Small intestine (tissue), 7 donors: ENCODE results near the gene MORN1. TPM values are rescaled to one million over a fixed set of nuclear protein-coding genes. Genes with fewer than 3 reads are reported as not detected.

Source experiments
- DNase-seq, 2 donors: peaks; one replicate each; pipeline versions ENCODE4 v3.0.0 to v3.0.0-alpha.2; 2013
- FAIRE-seq: peaks from 2 replicates; lab custom pipeline; 2012; peaks lifted over from hg19 to GRCh38; lab: Jason Lieb, UNC
- H3K27ac ChIP-seq, 3 donors: one replicate each; pipeline ENCODE4 v1.5.1; 2013; ENCODE audit warnings: low read length in 2 of 3, mild to moderate bottlenecking in 2 of 3, control low read depth in 1 of 3, inconsistent platforms in 1 of 3, low read depth in 1 of 3, moderate library complexity in 1 of 3
- H3K27me3 ChIP-seq, 3 donors: one replicate each; pipeline ENCODE4 v1.6.1; 2013; ENCODE audit warnings: low read length in 3 of 3, inconsistent platforms in 1 of 3; ENCODE audit not compliant: control insufficient read depth in 3 of 3, insufficient read depth in 3 of 3
- H3K36me3 ChIP-seq, 3 donors: one replicate each; pipeline ENCODE4 v1.6.1; 2013; ENCODE audit warnings: low read length in 3 of 3, inconsistent platforms in 1 of 3, low read depth in 1 of 3, mild to moderate bottlenecking in 1 of 3, moderate library complexity in 1 of 3; ENCODE audit not compliant: control insufficient read depth in 3 of 3, insufficient read depth in 2 of 3
- H3K4me1 ChIP-seq, 3 donors: one replicate each; pipeline ENCODE4 v1.6.1; 2013; ENCODE audit warnings: low read length in 2 of 3, inconsistent platforms in 1 of 3, low read depth in 1 of 3, mild to moderate bottlenecking in 1 of 3, moderate library complexity in 1 of 3; ENCODE audit not compliant: control insufficient read depth in 3 of 3, insufficient read depth in 2 of 3
- H3K4me3 ChIP-seq, 3 donors: one replicate each; pipeline ENCODE4 v1.5.1; 2013; ENCODE audit warnings: low read length in 3 of 3, control low read depth in 1 of 3, inconsistent platforms in 1 of 3, low read depth in 1 of 3, mild to moderate bottlenecking in 1 of 3, moderate library complexity in 1 of 3
- H3K9me3 ChIP-seq, 2 donors: one replicate each; pipeline ENCODE4 v1.6.1; 2013; ENCODE audit warnings: low read depth in 1 of 2, low read length in 1 of 2; ENCODE audit not compliant: control insufficient read depth in 2 of 2, insufficient read depth in 1 of 2
- WGBS, 3 donors: extraction: QIAGEN DNeasy Blood & Tissue Kit; methylation state at CpG; one replicate each; pipeline ENCODE4 v1.1.7; 2013; 5-methylcytosine and 5-hydroxymethylcytosine counted together
- polyA plus RNA-seq, 4 donors: library from polyadenylated mRNA; stranded (reverse) in 3 of 4; unstranded in 1 of 4; fragments of 200-250 nt in 3 of 4; fragments of 120-200 nt in 1 of 4; gene quantifications; one replicate each; pipeline versions ENCODE4 v1.2.1 to v1.2.3, GENCODE V29; 2013
- donor health status: healthy with polysubstance abuse.
- donor health status: control.
- donor health status: control.
- donor health status: Bipolar disorder and iron deficiency.
- donor health status: healthy.

MORN1 gene
- polyA plus RNA-seq, 4 donors, result 1.1 to 10.6 (median 2.8) TPM

GRCh38 chr1:2272686-2273400 is 118.5 kb downstream of the MORN1 start:
- no peaks in the 10 kb centered on the region for H3K27me3 ChIP-seq
- DNase-seq (no peak), FAIRE-seq (no peak)
- H3K4me3 ChIP-seq, result no peak overlapping the region
- 53 to 60% (median 59%) methylated on average over 28 of the region's 28 CpGs for WGBS, 3 donors
- peaks cover 0 to 48% (median 0%) of the 10 kb centered on the region in 3 donors for H3K36me3 ChIP-seq
- H3K4me1 ChIP-seq, result peaks cover 6 to 79% (median 37%) of the 10 kb centered on the region in 3 donors
- no peaks in the 10 kb centered on the region for H3K9me3 ChIP-seq
- peak overlapping the region in 1 of 3 donors; percentile 12 for H3K27ac ChIP-seq

- FAIRE-seq (no peak), DNase-seq (peak; percentile 40 to 42)
- peaks cover 0 to 50% (median 0%) of the 10 kb centered on the region in 3 donors for H3K36me3 ChIP-seq
- peak overlapping the region in 2 of 3 donors; percentile 21 for H3K27ac ChIP-seq
- no peaks in the 10 kb centered on the region for H3K27me3 ChIP-seq
- no peaks in the 10 kb centered on the region for H3K9me3 ChIP-seq
- H3K4me3 ChIP-seq, result no peak overlapping the region
- peaks cover 4 to 72% (median 37%) of the 10 kb centered on the region in 3 donors for H3K4me1 ChIP-seq
- WGBS, 3 donors, result 37 to 56% (median 46%) methylated on average over 23 of the region's 23 CpGs
Observed at GRCh38 chr1:2271841-2272655, 119.3 kb downstream of the MORN1 start.

Other genes with a start within 250 kb of the MORN1 start
- 10 to 100 TPM; 20.6 to 52.3 (median 45.4) TPM for gene FAAP20, start 196.8 kb downstream of the MORN1 start, polyA plus RNA-seq
- 10 to 100 TPM in 2 of 4 donors, 1 to 10 TPM in 2; 4.2 to 45.1 (median 11.6) TPM for gene SKI, start 163.2 kb downstream of the MORN1 start, polyA plus RNA-seq
- 100 to 1,000 TPM in 2 of 4 donors, 10 to 100 TPM in 2; 70.0 to 140 (median 88.7) TPM for gene RER1, start 287 bp upstream of the MORN1 start, polyA plus RNA-seq
- 10 to 100 TPM; 11.9 to 22.4 (median 16.9) TPM for gene PEX10, start 21.0 kb upstream of the MORN1 start, polyA plus RNA-seq
- gene PLCH2, start 84.7 kb upstream of the MORN1 start, polyA plus RNA-seq, result 1 to 10 TPM in 3 of 4 donors, under 1 TPM in 1; 0.22 to 7.1 (median 1.1) TPM
- gene PANK4, start 135.0 kb upstream of the MORN1 start, polyA plus RNA-seq, result 10 to 100 TPM; 14.8 to 21.7 (median 18.8) TPM
- gene HES5, start 138.7 kb upstream of the MORN1 start, polyA plus RNA-seq, result under 1 TPM in 2 of 4 donors, not detected in 2; 0.19 to 0.30 TPM
- 100 to 1,000 TPM; 164 to 398 (median 326) TPM for gene TNFRSF14, start 164.8 kb upstream of the MORN1 start, polyA plus RNA-seq
- gene PRXL2B, start 195.2 kb upstream of the MORN1 start, polyA plus RNA-seq, result 100 to 1,000 TPM in 1 of 4 donors, 10 to 100 TPM in 3; 28.9 to 126 (median 47.2) TPM
- gene MMEL1, start 241.5 kb upstream of the MORN1 start, polyA plus RNA-seq, result 10 to 100 TPM in 3 of 4 donors, 1 to 10 TPM in 1; 7.6 to 35.4 (median 22.7) TPM